Astrocyte (in vitro differentiated cells and primary cell): ENCODE data around the gene TMIE.

Experiments used
- EZH2 ChIP-seq: IDR thresholded peaks from 2 replicates; pipeline ENCODE4 v1.6.1; 2012; ENCODE audit warnings: mild to moderate bottlenecking, low read length, inconsistent platforms; ENCODE audit not compliant: insufficient read depth
- TF ChIP-seq, protein P1 (sequence below): IDR thresholded peaks from 2 replicates; pipeline ENCODE4 v1.5.1; 2011; ENCODE audit warnings: low read depth, mild to moderate bottlenecking, inconsistent platforms, low read length, moderate library complexity; ENCODE audit not compliant: insufficient read depth

GRCh38 chr3:46734773-46735172 lies 33.6 kb downstream of the TMIE start:
- TF ChIP-seq, protein P1, sequence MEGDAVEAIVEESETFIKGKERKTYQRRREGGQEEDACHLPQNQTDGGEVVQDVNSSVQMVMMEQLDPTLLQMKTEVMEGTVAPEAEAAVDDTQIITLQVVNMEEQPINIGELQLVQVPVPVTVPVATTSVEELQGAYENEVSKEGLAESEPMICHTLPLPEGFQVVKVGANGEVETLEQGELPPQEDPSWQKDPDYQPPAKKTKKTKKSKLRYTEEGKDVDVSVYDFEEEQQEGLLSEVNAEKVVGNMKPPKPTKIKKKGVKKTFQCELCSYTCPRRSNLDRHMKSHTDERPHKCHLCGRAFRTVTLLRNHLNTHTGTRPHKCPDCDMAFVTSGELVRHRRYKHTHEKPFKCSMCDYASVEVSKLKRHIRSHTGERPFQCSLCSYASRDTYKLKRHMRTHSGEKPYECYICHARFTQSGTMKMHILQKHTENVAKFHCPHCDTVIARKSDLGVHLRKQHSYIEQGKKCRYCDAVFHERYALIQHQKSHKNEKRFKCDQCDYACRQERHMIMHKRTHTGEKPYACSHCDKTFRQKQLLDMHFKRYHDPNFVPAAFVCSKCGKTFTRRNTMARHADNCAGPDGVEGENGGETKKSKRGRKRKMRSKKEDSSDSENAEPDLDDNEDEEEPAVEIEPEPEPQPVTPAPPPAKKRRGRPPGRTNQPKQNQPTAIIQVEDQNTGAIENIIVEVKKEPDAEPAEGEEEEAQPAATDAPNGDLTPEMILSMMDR, result no peak
- TF ChIP-seq EZH2, result no peak
